ENCODE data around the gene WFDC2.

DNA sequence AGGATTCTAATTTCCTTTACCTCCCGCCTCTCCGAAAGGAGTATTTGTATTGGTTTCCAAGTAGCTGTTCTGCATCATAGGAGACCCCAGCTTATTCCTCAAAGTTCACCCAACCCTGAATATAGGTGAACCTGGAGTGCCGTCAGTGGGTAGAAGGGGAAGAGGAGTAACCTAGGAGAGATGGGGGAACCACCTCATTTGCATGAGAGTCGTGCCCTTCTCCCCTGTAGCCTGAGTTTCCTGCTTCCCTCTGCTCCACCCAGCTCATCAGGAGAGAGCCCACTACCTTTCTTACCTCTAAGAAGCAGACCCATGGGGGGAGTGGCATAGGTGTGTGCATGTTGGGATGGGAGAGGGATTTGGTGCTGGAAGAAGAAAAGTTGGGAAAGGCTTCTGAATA lies 17.3 kb upstream of the WFDC2 start:
- TF ChIP-seq, protein P1, sequence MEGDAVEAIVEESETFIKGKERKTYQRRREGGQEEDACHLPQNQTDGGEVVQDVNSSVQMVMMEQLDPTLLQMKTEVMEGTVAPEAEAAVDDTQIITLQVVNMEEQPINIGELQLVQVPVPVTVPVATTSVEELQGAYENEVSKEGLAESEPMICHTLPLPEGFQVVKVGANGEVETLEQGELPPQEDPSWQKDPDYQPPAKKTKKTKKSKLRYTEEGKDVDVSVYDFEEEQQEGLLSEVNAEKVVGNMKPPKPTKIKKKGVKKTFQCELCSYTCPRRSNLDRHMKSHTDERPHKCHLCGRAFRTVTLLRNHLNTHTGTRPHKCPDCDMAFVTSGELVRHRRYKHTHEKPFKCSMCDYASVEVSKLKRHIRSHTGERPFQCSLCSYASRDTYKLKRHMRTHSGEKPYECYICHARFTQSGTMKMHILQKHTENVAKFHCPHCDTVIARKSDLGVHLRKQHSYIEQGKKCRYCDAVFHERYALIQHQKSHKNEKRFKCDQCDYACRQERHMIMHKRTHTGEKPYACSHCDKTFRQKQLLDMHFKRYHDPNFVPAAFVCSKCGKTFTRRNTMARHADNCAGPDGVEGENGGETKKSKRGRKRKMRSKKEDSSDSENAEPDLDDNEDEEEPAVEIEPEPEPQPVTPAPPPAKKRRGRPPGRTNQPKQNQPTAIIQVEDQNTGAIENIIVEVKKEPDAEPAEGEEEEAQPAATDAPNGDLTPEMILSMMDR (IDR thresholded peaks at IDR 0.05; ENCODE audit: low read length), result no peak
- TF ChIP-seq EZH2 (optimal IDR thresholded peaks at IDR 0.05; ENCODE audit: low read depth, low read length), result no peak
- no peak for TF ChIP-seq EZH2phosphoT487 (IDR thresholded peaks at IDR 0.05; ENCODE audit: low read length)

Data from MM.1S (cell line).